ENCODE measurements around the gene RAD23B. TPM values are rescaled to one million over a fixed set of nuclear protein-coding genes. Genes with fewer than 3 reads are reported as not detected.

Gene RAD23B
- total and polyA plus RNA-seq, 8 donors = 19.3 to 86.8 (median 53.9) TPM

DNA sequence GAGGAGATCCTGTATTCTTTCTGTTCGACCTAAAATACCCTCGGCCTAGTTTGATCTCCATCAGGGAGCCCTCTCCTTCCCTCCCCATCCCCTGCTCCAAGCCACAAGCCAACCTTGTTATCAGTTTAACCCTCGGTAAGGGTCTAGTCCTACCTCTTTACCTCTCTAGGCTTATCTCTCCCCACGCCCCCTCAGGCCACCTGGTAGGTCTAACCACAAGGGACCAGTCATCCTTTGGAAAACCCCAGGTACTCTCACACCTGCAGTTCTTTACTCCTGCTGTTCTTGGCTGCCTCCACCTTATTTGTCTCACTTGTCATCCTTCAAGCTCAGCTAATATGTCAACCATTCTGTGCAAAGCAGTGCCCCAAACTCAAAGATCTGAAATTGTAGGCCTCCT is 78.7 kb downstream of the RAD23B start:
- Histone ChIP-seq H3K27me3 (no peaks in the 10 kb centered on the region), H3K4me3 (no peak overlapping the region), H3K36me3 (no peaks in the 10 kb centered on the region), H3K4me1 (no peaks in the 10 kb centered on the region), H3K27ac (no peak overlapping the region), H3K9me3 (no peaks in the 10 kb centered on the region)
- intact Hi-C loops (cut with DNase I; ENCODE audit: low total_unique reads) = no loop called here
- TF ChIP-seq POLR2AphosphoS5 (IDR thresholded peaks at IDR 0.05) (no peak), EP300 (IDR thresholded peaks at IDR 0.05) (no peak), POLR2A (IDR thresholded peaks at IDR 0.05) (no peak)
- DNase-seq = no peak
- WGBS, 5 donors = 47 to 64% (median 54%) methylated on average over 4 of the region's 4 CpGs

DNA sequence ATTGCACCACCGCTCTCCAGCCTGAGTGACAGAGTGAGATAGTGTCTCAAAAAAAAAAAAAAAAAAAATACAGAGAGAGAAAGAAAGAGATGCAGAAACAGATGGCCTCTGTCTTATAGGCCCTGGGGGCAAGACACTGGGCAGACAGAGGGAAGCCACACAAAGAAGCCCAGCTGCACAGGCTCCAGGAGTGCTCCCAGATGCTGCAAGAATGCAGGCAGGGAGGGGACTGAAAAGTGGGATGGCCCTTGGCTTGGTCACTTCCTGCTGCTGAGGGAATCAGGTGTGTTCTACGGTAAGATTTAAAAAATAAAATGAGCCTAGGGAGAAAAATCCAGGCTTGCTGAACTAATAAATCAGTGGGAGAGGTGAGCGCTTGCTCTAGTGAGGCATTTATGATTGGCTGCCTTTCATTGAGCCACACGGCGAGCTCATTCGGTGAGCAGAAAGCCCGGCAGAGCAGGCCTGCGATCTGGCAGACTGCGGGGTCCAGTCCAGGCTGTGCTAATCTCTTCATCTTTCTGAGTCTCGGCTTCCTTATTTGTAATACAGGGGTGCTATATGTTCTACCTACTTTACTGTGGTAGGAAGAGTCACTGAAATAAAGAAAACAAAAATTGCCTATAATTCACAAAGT is 80.6 kb downstream of the RAD23B start:
- H3K4me3 ChIP-seq = no peak overlapping the region
- DNase-seq = no peak
- H3K36me3 ChIP-seq = no peaks in the 10 kb centered on the region
- no peaks in the 10 kb centered on the region for H3K27me3 ChIP-seq
- intact Hi-C loops (cut with DNase I; ENCODE audit: low total_unique reads) = no loop called here
- no peaks in the 10 kb centered on the region for H3K9me3 ChIP-seq
- H3K4me1 ChIP-seq = no peaks in the 10 kb centered on the region
- H3K27ac ChIP-seq = no peak overlapping the region
- 67 to 77% (median 72%) methylated on average over 10 of the region's 10 CpGs for WGBS, 5 donors
- TF ChIP-seq POLR2AphosphoS5 (IDR thresholded peaks at IDR 0.05) (no peak), POLR2A (IDR thresholded peaks at IDR 0.05) (no peak), EP300 (IDR thresholded peaks at IDR 0.05) (no peak)
- TF ChIP-seq, protein P1, sequence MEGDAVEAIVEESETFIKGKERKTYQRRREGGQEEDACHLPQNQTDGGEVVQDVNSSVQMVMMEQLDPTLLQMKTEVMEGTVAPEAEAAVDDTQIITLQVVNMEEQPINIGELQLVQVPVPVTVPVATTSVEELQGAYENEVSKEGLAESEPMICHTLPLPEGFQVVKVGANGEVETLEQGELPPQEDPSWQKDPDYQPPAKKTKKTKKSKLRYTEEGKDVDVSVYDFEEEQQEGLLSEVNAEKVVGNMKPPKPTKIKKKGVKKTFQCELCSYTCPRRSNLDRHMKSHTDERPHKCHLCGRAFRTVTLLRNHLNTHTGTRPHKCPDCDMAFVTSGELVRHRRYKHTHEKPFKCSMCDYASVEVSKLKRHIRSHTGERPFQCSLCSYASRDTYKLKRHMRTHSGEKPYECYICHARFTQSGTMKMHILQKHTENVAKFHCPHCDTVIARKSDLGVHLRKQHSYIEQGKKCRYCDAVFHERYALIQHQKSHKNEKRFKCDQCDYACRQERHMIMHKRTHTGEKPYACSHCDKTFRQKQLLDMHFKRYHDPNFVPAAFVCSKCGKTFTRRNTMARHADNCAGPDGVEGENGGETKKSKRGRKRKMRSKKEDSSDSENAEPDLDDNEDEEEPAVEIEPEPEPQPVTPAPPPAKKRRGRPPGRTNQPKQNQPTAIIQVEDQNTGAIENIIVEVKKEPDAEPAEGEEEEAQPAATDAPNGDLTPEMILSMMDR (IDR thresholded peaks at IDR 0.05) = no peak

DNA sequence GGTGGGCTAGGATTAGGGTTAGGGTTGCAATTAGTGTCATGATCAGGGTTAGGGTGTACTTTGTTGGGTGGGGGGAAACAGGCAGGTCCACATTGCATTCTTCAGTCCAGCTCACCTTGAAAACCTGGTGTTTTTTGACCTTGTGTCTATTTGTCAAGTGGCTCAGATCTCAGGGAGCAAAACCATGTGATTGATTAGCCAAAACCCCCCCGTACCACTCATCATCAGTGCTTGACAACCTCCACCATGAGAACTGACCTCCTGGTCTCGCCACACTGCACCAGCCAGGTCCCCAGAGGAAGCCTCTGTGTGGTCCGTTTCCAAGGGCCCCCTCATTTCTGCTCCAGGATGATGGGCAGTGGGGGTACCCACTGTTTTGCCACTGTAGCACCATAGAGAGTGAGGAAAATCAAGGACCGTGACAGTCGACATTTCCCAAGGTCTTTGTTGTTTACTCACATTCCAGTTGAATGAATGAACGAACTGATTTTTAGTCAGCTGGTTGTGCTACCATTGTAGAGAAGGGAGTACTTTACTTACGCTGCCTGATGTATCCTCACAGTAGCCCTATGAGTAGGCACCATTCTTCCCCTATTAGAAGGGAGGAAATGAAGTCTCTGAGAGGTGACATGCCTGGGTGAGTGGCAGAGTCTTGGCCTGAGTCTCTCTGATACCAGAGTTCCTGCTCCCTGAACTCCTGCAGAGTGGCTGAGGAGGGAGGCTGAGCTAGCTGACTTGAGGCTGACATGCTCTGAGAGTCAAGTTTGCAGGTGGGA is 84.8 kb downstream of the RAD23B start:
- intact Hi-C loops (cut with DNase I; ENCODE audit: low total_unique reads) = no loop called here
- no peak overlapping the region for H3K27ac ChIP-seq
- H3K4me3 ChIP-seq = no peak overlapping the region
- no peak for DNase-seq
- TF ChIP-seq POLR2A (IDR thresholded peaks at IDR 0.05) (no peak), POLR2AphosphoS5 (IDR thresholded peaks at IDR 0.05) (no peak), EP300 (IDR thresholded peaks at IDR 0.05) (no peak)
- no peaks in the 10 kb centered on the region for H3K36me3 ChIP-seq
- no peaks in the 10 kb centered on the region for H3K27me3 ChIP-seq
- 45 to 63% (median 51%) methylated on average over 6 to 7 of the region's 7 CpGs for WGBS, 5 donors
- no peaks in the 10 kb centered on the region for H3K4me1 ChIP-seq
- no peaks in the 10 kb centered on the region for H3K9me3 ChIP-seq

DNA sequence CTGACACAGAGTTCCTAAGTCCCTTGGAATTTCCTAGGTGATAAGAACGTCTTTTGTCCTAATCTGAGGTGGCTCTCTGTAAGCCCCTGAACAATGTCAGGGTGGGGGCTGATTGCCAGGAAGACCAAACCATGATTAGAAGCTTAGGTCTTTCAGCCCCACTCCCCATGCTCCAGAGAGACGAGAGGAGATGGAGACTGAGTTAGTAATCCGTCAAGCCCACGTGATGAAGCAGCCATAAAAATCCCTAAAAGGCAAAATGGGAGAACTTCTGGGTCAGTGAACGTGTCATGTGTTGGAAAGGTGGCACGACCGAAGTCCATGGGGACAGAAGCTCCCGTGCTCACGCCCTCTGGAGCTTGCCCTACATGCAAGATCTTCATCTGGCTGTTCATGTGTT is 85.6 kb downstream of the RAD23B start:
- H3K36me3 ChIP-seq = no peaks in the 10 kb centered on the region
- intact Hi-C loops (cut with DNase I; ENCODE audit: low total_unique reads) = no loop called here
- no peak for TF ChIP-seq POLR2AphosphoS5 (IDR thresholded peaks at IDR 0.05)
- TF ChIP-seq, protein P1 (IDR thresholded peaks at IDR 0.05) = no peak
- no peak for TF ChIP-seq POLR2A (IDR thresholded peaks at IDR 0.05)
- TF ChIP-seq EP300 (IDR thresholded peaks at IDR 0.05) = no peak
- H3K9me3 ChIP-seq = no peaks in the 10 kb centered on the region
- 53 to 75% (median 54%) methylated on average over 9 of the region's 9 CpGs for WGBS, 5 donors
- no peaks in the 10 kb centered on the region for H3K4me1 ChIP-seq
- H3K4me3 ChIP-seq = no peak overlapping the region
- H3K27me3 ChIP-seq = no peaks in the 10 kb centered on the region
- no peak for DNase-seq
- H3K27ac ChIP-seq = no peak overlapping the region

DNA sequence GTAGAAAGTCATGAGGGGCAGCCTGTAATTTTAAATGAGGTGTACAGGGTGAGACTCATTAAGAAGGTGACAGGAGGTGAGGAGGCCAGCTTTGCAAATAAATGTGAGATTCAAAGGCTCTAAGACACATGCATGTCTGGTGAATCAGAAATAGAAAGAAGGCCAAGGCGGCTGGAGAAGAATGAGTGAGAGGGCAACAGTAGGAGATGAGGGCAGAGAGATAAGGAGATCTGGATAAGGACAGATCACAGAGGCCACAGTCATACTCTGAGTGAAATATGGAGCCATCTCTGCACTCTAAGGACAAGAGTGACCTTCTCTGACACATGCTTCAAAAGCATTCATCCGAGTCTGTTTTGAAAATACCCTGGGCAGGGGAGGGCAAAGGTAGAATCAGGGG is 90.7 kb downstream of the RAD23B start:
- no peak overlapping the region for H3K27ac ChIP-seq
- H3K27me3 ChIP-seq = no peaks in the 10 kb centered on the region
- no peaks in the 10 kb centered on the region for H3K36me3 ChIP-seq
- intact Hi-C loops (cut with DNase I; ENCODE audit: low total_unique reads) = no loop called here
- no peaks in the 10 kb centered on the region for H3K9me3 ChIP-seq
- H3K4me3 ChIP-seq = no peak overlapping the region
- 48 to 59% (median 58%) methylated on average over 2 of the region's 2 CpGs for WGBS, 5 donors
- no peak for TF ChIP-seq POLR2A (IDR thresholded peaks at IDR 0.05)
- TF ChIP-seq POLR2AphosphoS5 (IDR thresholded peaks at IDR 0.05) = no peak
- no peak for TF ChIP-seq EP300 (IDR thresholded peaks at IDR 0.05)
- TF ChIP-seq, protein P1 (IDR thresholded peaks at IDR 0.05) = no peak
- H3K4me1 ChIP-seq = no peaks in the 10 kb centered on the region
- DNase-seq = no peak

All from stomach (tissue), 9 donors.